ENCODE results near the gene MYH11. TPM values are rescaled to one million over a fixed set of nuclear protein-coding genes. Genes with fewer than 3 reads are reported as not detected.
A peak's percentile ranks its signal among the peaks of the same experiment; 100 is the strongest.
"Not testable (repeated sequence)": the region's sequence is repeated elsewhere in the genome, so short reads cannot be mapped to it uniquely, and the experiment has no call there.

Gene MYH11
- total RNA-seq, 2 donors from 2014 or later, result 2,411 to 2,456 TPM

DNA sequence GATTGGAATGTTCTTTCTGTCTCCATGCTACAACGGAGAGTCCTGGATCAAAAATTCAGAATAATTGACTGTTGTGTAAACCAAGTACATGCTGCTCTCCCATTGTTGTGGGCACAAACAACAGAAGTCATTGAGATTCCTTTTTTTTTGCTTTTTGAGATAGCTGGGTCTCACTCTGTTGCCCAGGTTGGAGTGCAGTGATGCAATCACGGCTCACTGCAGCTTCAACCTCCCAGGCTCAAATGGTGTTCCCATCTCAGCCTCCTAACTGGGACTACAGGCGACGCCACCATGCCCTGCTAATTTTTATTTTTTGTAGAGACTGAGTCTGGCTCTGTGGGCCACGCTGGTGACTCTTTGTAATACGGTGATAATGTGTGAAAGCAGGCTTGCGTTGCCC lies 182.3 kb downstream of the MYH11 start:
- TF ChIP-seq, protein P1, sequence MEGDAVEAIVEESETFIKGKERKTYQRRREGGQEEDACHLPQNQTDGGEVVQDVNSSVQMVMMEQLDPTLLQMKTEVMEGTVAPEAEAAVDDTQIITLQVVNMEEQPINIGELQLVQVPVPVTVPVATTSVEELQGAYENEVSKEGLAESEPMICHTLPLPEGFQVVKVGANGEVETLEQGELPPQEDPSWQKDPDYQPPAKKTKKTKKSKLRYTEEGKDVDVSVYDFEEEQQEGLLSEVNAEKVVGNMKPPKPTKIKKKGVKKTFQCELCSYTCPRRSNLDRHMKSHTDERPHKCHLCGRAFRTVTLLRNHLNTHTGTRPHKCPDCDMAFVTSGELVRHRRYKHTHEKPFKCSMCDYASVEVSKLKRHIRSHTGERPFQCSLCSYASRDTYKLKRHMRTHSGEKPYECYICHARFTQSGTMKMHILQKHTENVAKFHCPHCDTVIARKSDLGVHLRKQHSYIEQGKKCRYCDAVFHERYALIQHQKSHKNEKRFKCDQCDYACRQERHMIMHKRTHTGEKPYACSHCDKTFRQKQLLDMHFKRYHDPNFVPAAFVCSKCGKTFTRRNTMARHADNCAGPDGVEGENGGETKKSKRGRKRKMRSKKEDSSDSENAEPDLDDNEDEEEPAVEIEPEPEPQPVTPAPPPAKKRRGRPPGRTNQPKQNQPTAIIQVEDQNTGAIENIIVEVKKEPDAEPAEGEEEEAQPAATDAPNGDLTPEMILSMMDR (IDR thresholded peaks at IDR 0.05), result no peak
- H3K36me3 ChIP-seq, result no peaks in the 10 kb centered on the region
- no peak overlapping the region for H3K4me3 ChIP-seq
- ATAC-seq (ENCODE audit: insufficient number of reproducible peaks, low FRiP score, low read depth) (no peak), DNase-seq (ENCODE audit: low spot score) (no peak)
- H3K9me3 ChIP-seq, result no peaks in the 10 kb centered on the region
- no peak overlapping the region for H3K27ac ChIP-seq
- no peaks in the 10 kb centered on the region for H3K27me3 ChIP-seq (replicated peaks; ENCODE audit: insufficient read depth)
- H3K4me1 ChIP-seq (ENCODE audit: control insufficient read depth in 1 of 2, low read depth in 2 of 2), result peaks cover 15 to 19% of the 10 kb centered on the region in 2 donors

DNA sequence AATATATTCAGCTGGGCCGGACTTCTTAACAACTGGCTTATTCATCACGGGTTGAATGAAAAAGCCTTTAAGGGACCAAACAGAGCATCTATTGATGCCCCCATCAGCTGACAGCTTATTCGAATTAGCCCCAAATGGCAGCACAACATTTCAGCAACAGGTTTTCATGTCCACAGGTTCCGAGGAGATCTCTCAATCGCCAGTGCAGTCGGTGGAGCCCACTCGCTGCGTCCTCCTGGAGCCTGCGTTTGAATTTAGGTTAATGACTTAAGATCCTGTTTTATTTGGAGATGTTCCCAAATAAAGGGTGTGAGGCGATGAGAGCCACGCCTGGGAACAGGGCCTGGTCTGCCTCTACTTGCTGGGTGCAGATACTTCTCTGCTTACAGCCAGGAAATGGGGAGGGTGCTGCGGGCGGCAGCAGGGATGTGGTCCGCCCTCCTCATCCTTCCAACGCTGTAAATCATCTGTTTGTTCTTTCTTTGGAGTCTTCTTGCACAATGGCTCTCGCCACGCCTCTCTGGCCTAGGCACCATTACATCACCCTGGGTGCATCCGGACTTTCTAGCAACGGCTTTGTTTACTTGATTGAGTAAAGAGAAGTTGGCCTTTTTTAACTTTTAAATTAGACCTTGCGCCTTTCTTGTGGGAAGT lies 184.2 kb downstream of the MYH11 start:
- peak; percentile 98 for ATAC-seq (ENCODE audit: insufficient number of reproducible peaks, low FRiP score, low read depth)
- Histone ChIP-seq H3K27ac (peak overlapping the region; percentile 69 to 76), H3K4me1 (ENCODE audit: control insufficient read depth in 1 of 2, low read depth in 2 of 2) (peaks cover 15 to 19% of the 10 kb centered on the region in 2 donors), H3K36me3 (no peaks in the 10 kb centered on the region), H3K27me3 (replicated peaks; ENCODE audit: insufficient read depth) (no peaks in the 10 kb centered on the region), H3K9me3 (no peaks in the 10 kb centered on the region), H3K4me3 (peak overlapping the region; percentile 58)
- TF ChIP-seq, protein P1 (IDR thresholded peaks at IDR 0.05), result no peak
- DNase-seq (ENCODE audit: low spot score), result peak; percentile 86

DNA sequence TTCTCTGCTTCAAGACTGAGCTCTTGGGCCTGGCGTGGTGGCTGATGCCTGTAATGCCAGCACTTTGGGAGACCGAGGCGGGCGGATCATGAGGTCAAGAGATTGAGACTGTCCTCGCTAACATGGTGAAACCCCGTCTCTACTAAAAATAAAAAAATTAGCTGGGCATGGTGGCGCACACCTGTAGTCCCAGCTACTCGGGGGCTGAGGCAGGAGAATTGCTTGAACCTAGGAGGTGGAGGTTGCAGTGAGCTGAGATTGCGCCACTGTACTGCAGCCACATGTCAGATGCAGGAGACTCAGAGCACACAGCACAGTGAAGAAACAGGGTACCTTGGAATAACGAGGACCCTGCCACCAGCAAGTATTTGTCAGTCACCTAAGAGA lies 184.7 kb downstream of the MYH11 start:
- not testable (repeated sequence) for H3K36me3 ChIP-seq; DNase-seq (ENCODE audit: low spot score); H3K9me3 ChIP-seq; ATAC-seq (ENCODE audit: insufficient number of reproducible peaks, low FRiP score, low read depth); H3K27me3 ChIP-seq (replicated peaks; ENCODE audit: insufficient read depth)
- Histone ChIP-seq H3K4me1 (ENCODE audit: control insufficient read depth in 1 of 2, low read depth in 2 of 2) (peaks cover 15 to 19% of the 10 kb centered on the region in 2 donors), H3K27ac (peak overlapping the region; percentile 67 to 76), H3K4me3 (peak overlapping the region; percentile 58)

DNA sequence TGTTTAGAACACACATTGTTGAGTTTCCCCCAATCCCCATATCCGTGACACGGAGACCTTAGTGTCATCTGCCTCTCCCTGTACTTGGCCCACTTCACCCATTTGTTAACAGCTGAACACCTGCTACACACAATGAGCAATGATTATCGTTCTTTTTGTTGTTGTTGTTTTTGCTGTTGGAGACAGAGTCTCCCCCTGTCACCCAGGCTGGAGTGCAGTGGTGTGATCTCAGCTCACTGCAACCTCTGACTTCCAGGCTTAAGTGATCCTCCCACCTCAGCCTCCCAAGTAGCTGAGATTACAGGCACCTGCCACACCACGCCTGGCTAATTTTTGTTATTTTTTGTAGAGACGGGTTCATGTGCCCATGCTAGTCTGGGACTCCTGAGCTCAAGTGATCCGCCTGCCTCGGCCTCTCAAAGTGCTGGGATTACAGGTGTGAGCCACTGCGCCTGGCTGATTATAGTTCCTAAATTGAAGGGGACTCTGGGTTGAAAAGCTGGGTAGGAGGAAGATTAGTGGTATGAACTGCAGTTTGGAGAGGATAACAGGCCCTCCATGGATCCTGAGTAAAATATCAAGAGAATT lies 185.2 kb downstream of the MYH11 start:
- peak overlapping the region; percentile 67 to 76 for H3K27ac ChIP-seq
- no peaks in the 10 kb centered on the region for H3K9me3 ChIP-seq
- H3K4me3 ChIP-seq, result no peak overlapping the region
- H3K36me3 ChIP-seq, result peaks cover 8% of the 10 kb centered on the region
- no peaks in the 10 kb centered on the region for H3K27me3 ChIP-seq (replicated peaks; ENCODE audit: insufficient read depth)
- H3K4me1 ChIP-seq (ENCODE audit: control insufficient read depth in 1 of 2, low read depth in 2 of 2), result peaks cover 15 to 19% of the 10 kb centered on the region in 2 donors
- TF ChIP-seq, protein P1 (IDR thresholded peaks at IDR 0.05), result no peak
- ATAC-seq (ENCODE audit: insufficient number of reproducible peaks, low FRiP score, low read depth) (no peak), DNase-seq (ENCODE audit: low spot score) (no peak)

DNA sequence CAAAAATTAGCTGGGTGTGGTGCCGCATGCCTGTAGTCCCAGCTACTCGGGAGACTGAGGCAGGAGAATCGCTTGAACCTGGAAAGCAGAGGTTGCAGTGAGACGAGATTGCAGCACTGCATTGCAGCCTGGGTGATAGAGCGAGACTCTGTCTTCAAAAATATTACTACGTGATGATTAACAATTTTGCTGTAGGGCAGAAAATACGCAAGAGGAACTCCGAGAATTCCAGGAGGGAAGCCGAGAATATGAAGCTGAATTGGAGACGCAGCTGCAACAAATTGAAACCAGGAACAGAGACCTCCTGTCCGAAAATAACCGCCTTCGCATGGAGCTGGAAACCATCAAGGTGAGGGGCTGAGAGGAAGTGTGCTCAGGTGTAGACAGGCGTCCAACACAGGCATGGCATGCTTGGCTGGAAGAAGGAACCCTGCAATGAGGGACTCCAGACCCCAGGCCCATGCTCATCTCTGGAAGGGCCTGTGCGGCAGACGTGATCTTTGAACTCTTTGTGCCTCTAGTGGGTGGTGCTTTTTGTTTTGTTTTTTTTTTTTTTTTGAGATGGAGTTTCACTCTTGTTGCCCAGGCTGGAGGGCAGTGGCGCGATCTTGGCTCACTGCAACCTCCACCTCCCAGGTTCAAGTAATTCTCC lies 189.6 kb downstream of the MYH11 start:
- Histone ChIP-seq H3K27me3 (replicated peaks; ENCODE audit: insufficient read depth) (no peaks in the 10 kb centered on the region), H3K4me3 (no peak overlapping the region), H3K9me3 (no peaks in the 10 kb centered on the region), H3K4me1 (ENCODE audit: control insufficient read depth in 1 of 2, low read depth in 2 of 2) (peaks cover 5 to 6% of the 10 kb centered on the region in 2 donors), H3K27ac (no peak overlapping the region), H3K36me3 (peaks cover 19% of the 10 kb centered on the region)
- DNase-seq (ENCODE audit: low spot score), result no peak
- TF ChIP-seq, protein P1 (IDR thresholded peaks at IDR 0.05), result no peak
- ATAC-seq (ENCODE audit: insufficient number of reproducible peaks, low FRiP score, low read depth), result no peak

Measured in thoracic aorta (tissue), 2 donors.